Psoas muscle (tissue), 8 donors: ENCODE data around the gene PLXNC1. TPM values are rescaled to one million over a fixed set of nuclear protein-coding genes. Genes with fewer than 3 reads are reported as not detected.

Experiments used
- ATAC-seq, 4 donors: fragments of 200-7000 bp; cut with Tn5 transposase; one replicate each; pipeline ENCODE4 v1.9.1; 2020; ENCODE audit warnings: moderate library complexity in 3 of 4, mild to moderate bottlenecking in 2 of 4
- DNase-seq, 2 donors: peaks; one replicate each; pipeline ENCODE4 v3.0.0-alpha.2; 2020
- H3K27ac ChIP-seq: fragments of 200-600 bp; one replicate; pipeline ENCODE4 v1.8.0; 2022
- H3K27me3 ChIP-seq, 3 donors: fragments of 200-600 bp in 1 of 3; one replicate each; pipeline versions ENCODE4 v1.6.1 to v1.8.0; 2013 to 2022; ENCODE audit warnings: low read length in 2 of 3, mild to moderate bottlenecking in 2 of 3, moderate library complexity in 1 of 3; ENCODE audit not compliant: insufficient read depth in 3 of 3
- H3K36me3 ChIP-seq, 2 donors: fragments of 200-600 bp in 1 of 2; one replicate each; pipeline versions ENCODE4 v1.6.1 to v1.8.0; 2013 to 2022; ENCODE audit warnings: low read depth in 1 of 2, mild to moderate bottlenecking in 1 of 2, moderate library complexity in 1 of 2; ENCODE audit not compliant: insufficient read depth in 1 of 2
- H3K4me1 ChIP-seq: fragments of 200-600 bp; one replicate; pipeline ENCODE4 v1.8.0; 2022
- H3K4me3 ChIP-seq: fragments of 200-600 bp; one replicate; pipeline ENCODE4 v1.8.0; 2022; ENCODE audit warnings: mild to moderate bottlenecking
- H3K9me3 ChIP-seq: fragments of 200-600 bp; one replicate; pipeline ENCODE4 v1.8.0; 2022
- WGBS, 3 donors: extraction: QIAGEN DNeasy Blood & Tissue Kit; methylation state at CpG; one replicate each; pipeline versions ENCODE4 v1.1.6 to v1.1.7; 2013; 5-methylcytosine and 5-hydroxymethylcytosine counted together
- intact Hi-C, 2 donors: fragments of 100-400 bp; cut with DNase I; formaldehyde crosslinking; loops; one replicate each; pipeline versions ENCODE4 v1.11.0 to v1.14.2; 2022
- polyA plus RNA-seq, 3 donors: library from polyadenylated mRNA; stranded (reverse); fragments of 200-250 nt; gene quantifications; one replicate each; pipeline ENCODE4 v1.2.3, GENCODE V29; 2013
- total RNA-seq, 4 donors: library from RNA; stranded (reverse); fragmentation: NEBNext Ultra II Directional in 2 of 4; extraction: Animal tissue kit (Norgen Biotek cat#: 25700) in 2 of 4; gene quantifications; one replicate each; pipeline versions ENCODE4 v1.2.1 to v1.2.4, GENCODE V29; 2021 to 2023
- TF ChIP-seq, protein P1 (sequence below): fragments of 200-600 bp; IDR thresholded peaks from one replicate; pipeline ENCODE4 v1.8.0; 2022; ENCODE audit warnings: antibody characterized with exemption
- donor health status: healthy with polysubstance abuse.
- donor health status: DM: no; HTN: no; CAD: no; lungs with moderate emphysema.
- donor health status: Bipolar disorder and iron deficiency.
- donor health status: healthy.
- donor health status: DM: yes; HTN: yes; CAD: no.
- donor health status: DM: no; HTN: no; CAD: no.
- donor health status: DM: no; HTN: no; CAD: no.
- donor health status: DM: yes; HTN: yes; CAD: no.

Gene PLXNC1
- total and polyA plus RNA-seq, 7 donors: 0.18 to 4.0 (median 0.52) TPM

DNA sequence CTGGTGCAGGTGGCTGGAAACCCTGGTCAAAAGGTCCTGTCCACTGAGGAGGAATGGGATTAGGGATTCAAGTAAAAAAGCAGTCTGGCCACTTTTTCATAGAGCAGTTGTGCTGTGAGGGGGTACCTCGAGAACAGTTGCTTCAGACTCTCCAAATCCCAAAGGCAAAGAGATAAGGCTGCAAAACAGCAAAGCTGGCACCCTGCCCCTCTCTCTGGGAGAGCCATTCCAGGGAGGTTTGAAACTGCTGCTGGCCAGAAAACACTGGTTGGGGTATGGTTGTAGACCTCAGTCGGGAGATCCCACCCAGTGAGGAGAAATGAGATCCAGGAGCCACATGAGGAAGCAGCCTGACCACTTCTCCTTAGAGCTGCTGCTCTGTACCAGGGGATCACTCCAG, 174.0 kb downstream of the PLXNC1 start:
- H3K27ac ChIP-seq: no peak overlapping the region
- H3K36me3 ChIP-seq: peaks cover 0 to 18% of the 10 kb centered on the region in 2 donors
- H3K9me3 ChIP-seq: peaks cover 9% of the 10 kb centered on the region
- no peak overlapping the region for H3K4me3 ChIP-seq
- 80 to 100% (median 91%) methylated on average over 2 of the region's 2 CpGs for WGBS, 3 donors
- ATAC-seq (no peak), DNase-seq (no peak)
- no peaks in the 10 kb centered on the region for H3K4me1 ChIP-seq
- TF ChIP-seq, protein P1, sequence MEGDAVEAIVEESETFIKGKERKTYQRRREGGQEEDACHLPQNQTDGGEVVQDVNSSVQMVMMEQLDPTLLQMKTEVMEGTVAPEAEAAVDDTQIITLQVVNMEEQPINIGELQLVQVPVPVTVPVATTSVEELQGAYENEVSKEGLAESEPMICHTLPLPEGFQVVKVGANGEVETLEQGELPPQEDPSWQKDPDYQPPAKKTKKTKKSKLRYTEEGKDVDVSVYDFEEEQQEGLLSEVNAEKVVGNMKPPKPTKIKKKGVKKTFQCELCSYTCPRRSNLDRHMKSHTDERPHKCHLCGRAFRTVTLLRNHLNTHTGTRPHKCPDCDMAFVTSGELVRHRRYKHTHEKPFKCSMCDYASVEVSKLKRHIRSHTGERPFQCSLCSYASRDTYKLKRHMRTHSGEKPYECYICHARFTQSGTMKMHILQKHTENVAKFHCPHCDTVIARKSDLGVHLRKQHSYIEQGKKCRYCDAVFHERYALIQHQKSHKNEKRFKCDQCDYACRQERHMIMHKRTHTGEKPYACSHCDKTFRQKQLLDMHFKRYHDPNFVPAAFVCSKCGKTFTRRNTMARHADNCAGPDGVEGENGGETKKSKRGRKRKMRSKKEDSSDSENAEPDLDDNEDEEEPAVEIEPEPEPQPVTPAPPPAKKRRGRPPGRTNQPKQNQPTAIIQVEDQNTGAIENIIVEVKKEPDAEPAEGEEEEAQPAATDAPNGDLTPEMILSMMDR: no peak
- intact Hi-C loops: no loop called here
- H3K27me3 ChIP-seq: no peaks in the 10 kb centered on the region

DNA sequence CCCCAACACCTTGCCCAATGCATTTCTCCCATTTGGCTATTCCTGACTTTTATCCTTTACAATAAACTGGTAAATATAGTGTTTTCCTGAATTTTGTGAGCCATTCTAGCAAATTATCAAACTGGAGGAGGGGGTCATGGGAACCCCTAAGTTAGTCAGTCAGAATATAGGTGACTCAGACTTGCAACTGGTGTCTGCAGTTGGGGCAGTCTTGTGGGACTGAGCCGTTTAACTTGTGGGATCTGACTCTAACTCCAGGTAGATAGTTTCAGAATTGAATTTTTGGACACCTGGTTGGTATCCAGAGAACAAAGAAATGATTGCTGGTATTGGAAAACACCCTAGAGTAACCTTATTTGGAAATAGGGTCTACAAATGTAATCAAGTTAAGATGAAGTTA, 177.9 kb downstream of the PLXNC1 start:
- intact Hi-C loops: no loop called here
- no peaks in the 10 kb centered on the region for H3K4me1 ChIP-seq
- no peak overlapping the region for H3K27ac ChIP-seq
- ATAC-seq (no peak), DNase-seq (no peak)
- H3K36me3 ChIP-seq: peaks cover 0 to 42% of the 10 kb centered on the region in 2 donors
- 91 to 100% (median 94%) methylated on average over 1 of the region's 1 CpG for WGBS, 3 donors
- H3K27me3 ChIP-seq: no peaks in the 10 kb centered on the region
- no peak overlapping the region for H3K4me3 ChIP-seq
- no peaks in the 10 kb centered on the region for H3K9me3 ChIP-seq
- TF ChIP-seq, protein P1: no peak

DNA sequence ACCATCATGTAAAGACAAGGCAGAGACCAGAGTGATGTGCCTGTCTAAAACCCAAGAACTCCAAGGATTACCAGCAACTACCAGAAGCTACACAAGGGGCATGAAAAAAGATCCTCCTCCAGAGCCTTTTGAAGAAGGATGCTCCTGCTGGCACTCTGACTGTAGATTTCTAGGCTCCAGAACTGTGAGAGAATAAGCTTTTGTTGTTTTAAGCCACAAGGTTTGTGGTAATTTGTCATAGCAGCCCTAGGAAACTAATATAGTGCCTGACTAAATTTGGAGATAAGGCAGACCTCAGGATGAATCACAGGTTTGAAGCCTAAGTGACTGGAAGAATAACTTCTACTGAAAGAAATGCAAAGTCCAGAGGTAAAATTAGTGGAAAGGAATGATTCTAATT, 178.3 kb downstream of the PLXNC1 start:
- H3K27ac ChIP-seq: no peak overlapping the region
- TF ChIP-seq, protein P1: no peak
- H3K36me3 ChIP-seq: peaks cover 0 to 46% of the 10 kb centered on the region in 2 donors
- H3K4me1 ChIP-seq: no peaks in the 10 kb centered on the region
- no peaks in the 10 kb centered on the region for H3K9me3 ChIP-seq
- ATAC-seq: no peak
- intact Hi-C loops: no loop called here
- no peak overlapping the region for H3K4me3 ChIP-seq
- H3K27me3 ChIP-seq: no peaks in the 10 kb centered on the region
- DNase-seq: no peak

DNA sequence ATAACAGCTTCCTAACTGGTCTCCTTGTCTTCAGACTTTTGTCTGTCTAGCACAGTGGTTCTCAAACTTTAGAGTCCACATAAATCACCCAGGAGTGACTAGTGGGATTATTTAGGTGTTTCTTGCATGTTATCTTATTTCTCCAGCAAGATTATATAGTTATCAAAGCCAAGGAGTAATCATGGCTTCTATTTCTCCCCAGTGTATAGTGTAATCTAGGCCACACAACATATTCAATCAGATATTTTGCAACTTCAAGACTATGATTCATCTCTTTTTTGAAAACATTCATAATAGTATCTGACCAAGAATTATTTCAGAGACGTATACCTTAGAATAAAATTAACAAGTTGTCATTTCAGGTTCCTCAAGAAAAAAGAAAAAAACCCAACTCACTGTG, 179.4 kb downstream of the PLXNC1 start:
- TF ChIP-seq, protein P1: no peak
- H3K36me3 ChIP-seq: peaks cover 0 to 42% of the 10 kb centered on the region in 2 donors
- no peak for DNase-seq
- no peaks in the 10 kb centered on the region for H3K4me1 ChIP-seq
- H3K9me3 ChIP-seq: no peaks in the 10 kb centered on the region
- no peak overlapping the region for H3K27ac ChIP-seq
- no peak overlapping the region for H3K4me3 ChIP-seq
- ATAC-seq: no peak
- WGBS, 3 donors: 90 to 95% (median 91%) methylated on average over 1 of the region's 1 CpG
- intact Hi-C loops: no loop called here
- H3K27me3 ChIP-seq: no peaks in the 10 kb centered on the region

DNA sequence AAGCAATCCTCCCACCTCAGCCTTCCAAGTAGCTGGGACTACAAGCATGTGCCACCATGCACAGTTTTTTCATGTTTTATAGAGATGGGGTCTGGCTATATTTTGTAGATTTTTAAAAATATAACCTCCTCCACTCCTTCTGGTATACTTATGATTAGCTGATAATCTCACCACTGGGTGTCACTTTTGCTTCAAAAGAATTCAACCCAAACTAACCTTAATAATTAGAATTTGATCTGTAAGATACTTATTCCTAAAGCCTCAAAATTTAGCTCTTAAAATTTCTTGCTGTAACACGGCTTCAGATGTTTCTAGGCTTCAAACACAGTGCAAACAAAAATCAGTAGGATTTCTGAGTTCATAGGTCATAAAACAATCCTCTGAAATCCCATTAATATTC, 181.0 kb downstream of the PLXNC1 start:
- TF ChIP-seq, protein P1: no peak
- DNase-seq (no peak), ATAC-seq (no peak)
- Histone ChIP-seq H3K27me3 (no peaks in the 10 kb centered on the region), H3K36me3 (peaks cover 0 to 34% of the 10 kb centered on the region in 2 donors), H3K27ac (no peak overlapping the region), H3K4me3 (no peak overlapping the region), H3K9me3 (no peaks in the 10 kb centered on the region), H3K4me1 (no peaks in the 10 kb centered on the region)
- intact Hi-C loops: no loop called here
- WGBS, 3 donors: 76 to 94% (median 93%) methylated on average over 1 of the region's 1 CpG
